Left kidney (tissue), 2 donors: Measurements from ENCODE around the gene DHRSX. TPM values are rescaled to one million over a fixed set of nuclear protein-coding genes. Genes with fewer than 3 reads are reported as not detected.
"Not testable (repeated sequence)": the region's sequence is repeated elsewhere in the genome, so short reads cannot be mapped to it uniquely, and the experiment has no call there.

Source experiments
- DNase-seq: peaks from one replicate; pipeline ENCODE4 v3.0.0-alpha.2; 2013
- polyA plus RNA-seq: library from polyadenylated mRNA; unstranded; fragments of 120-200 nt; gene quantifications from one replicate; pipeline ENCODE4 v1.2.1, GENCODE V29; 2013; ENCODE audit not compliant: insufficient read length

Gene DHRSX
- polyA plus RNA-seq, 1 donor = 27.5 TPM

- DNase-seq = not testable (repeated sequence)
Measured at GRCh38 chrX:2477313-2477712, 23.5 kb downstream of the DHRSX start.

- DNase-seq = no peak
Measured at GRCh38 chrX:2474963-2475726, 25.6 kb downstream of the DHRSX start.

- no peak for DNase-seq
Measured at GRCh38 chrX:2474280-2474962, 26.4 kb downstream of the DHRSX start.

- not testable (repeated sequence) for DNase-seq
Measured at GRCh38 chrX:2473064-2473463, 27.7 kb downstream of the DHRSX start.

GRCh38 chrX:2471641-2472040 is 29.1 kb downstream of the DHRSX start:
- DNase-seq = no peak

- not testable (repeated sequence) for DNase-seq
Measured at GRCh38 chrX:2471126-2471525, 29.6 kb downstream of the DHRSX start.

- DNase-seq = not testable (repeated sequence)
Measured at GRCh38 chrX:2469852-2470251, 30.9 kb downstream of the DHRSX start.

GRCh38 chrX:2469196-2469685 is 31.5 kb downstream of the DHRSX start:
- DNase-seq = no peak

GRCh38 chrX:2468261-2469195 is 32.2 kb downstream of the DHRSX start:
- no peak for DNase-seq

GRCh38 chrX:2466876-2467656 is 33.7 kb downstream of the DHRSX start:
- DNase-seq = no peak

GRCh38 chrX:2464677-2465166 is 36.1 kb downstream of the DHRSX start:
- no peak for DNase-seq

- no peak for DNase-seq
Measured at GRCh38 chrX:2463973-2464676, 36.7 kb downstream of the DHRSX start.

- DNase-seq = not testable (repeated sequence)
Measured at GRCh38 chrX:2463481-2463880, 37.3 kb downstream of the DHRSX start.

GRCh38 chrX:2462780-2463179 is 38.0 kb downstream of the DHRSX start:
- no peak for DNase-seq

GRCh38 chrX:2462074-2462473 is 38.7 kb downstream of the DHRSX start:
- DNase-seq = no peak

GRCh38 chrX:2461711-2462016 is 39.1 kb downstream of the DHRSX start:
- DNase-seq = no peak

- not testable (repeated sequence) for DNase-seq
Measured at GRCh38 chrX:2460821-2461710, 39.7 kb downstream of the DHRSX start.

GRCh38 chrX:2460048-2460447 is 40.7 kb downstream of the DHRSX start:
- not testable (repeated sequence) for DNase-seq

- no peak for DNase-seq
Measured at GRCh38 chrX:2458309-2458708, 42.5 kb downstream of the DHRSX start.
